NB4 (cell line): ENCODE measurements around the gene COPZ1.
"Not testable (repeated sequence)": the region's sequence is repeated elsewhere in the genome, so short reads cannot be mapped to it uniquely, and the experiment has no call there.

Source experiments
- DNase-seq: peaks from one replicate; pipeline ENCODE4 v3.0.0; 2010; ENCODE audit warnings: low read depth
- H3K4me3 ChIP-seq: one replicate; pipeline ENCODE4 v1.5.1; 2011; ENCODE audit warnings: mild to moderate bottlenecking, low read depth, low read length, moderate library complexity
- MYC ChIP-seq: IDR thresholded peaks from 2 replicates; pipeline ENCODE4 v1.6.1; 2011; ENCODE audit warnings: low read depth, low read length
- POLR2A ChIP-seq: IDR thresholded peaks from 2 replicates; pipeline ENCODE4 v1.6.1; 2011; ENCODE audit warnings: mild to moderate bottlenecking; ENCODE audit not compliant: insufficient read length; ENCODE audit errors: extremely low read depth
- TF ChIP-seq, protein P1 (sequence below): IDR thresholded peaks from one replicate; pipeline ENCODE4 v1.5.1; 2012; ENCODE audit warnings: low read depth, low read length
- TF ChIP-seq, protein P2 (sequence below): IDR thresholded peaks from 2 replicates; pipeline ENCODE4 v1.6.1; 2011; ENCODE audit warnings: low read depth, low read length

COPZ1 gene

DNA sequence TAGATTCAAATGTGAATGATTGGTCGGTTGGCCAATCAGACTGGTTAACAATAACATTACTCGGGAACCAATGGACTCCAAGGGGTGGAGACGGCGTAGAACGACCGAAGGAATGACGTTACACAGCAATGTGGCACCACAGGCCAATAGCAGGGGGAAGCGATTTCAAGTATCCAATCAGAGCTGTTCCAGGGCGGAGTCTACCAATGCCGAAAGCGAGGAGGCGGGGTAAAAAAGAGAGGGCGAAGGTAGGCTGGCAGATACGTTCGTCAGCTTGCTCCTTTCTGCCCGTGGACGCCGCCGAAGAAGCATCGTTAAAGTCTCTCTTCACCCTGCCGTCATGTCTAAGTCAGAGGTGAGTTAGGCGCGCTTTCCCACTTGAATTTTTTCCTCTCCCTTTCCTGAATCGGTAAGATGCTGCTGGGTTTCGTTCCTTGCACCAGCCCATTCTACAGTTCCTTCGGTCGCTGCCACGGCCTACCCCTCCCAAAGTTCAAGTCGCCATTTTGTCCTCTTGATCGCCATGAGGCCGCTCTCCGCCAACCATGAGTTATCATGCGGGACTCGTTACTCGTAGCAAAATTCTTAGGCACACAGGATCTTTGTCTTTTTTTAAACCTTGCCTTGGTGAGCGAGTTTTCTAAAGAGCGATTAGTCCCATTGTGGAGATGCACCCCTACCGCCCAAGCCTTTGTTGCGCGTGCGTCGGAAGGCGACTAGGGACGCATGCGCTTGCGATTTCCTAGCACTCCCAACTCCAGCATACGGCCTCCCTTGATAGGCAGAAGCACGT is 44.3 kb upstream of the COPZ1 start, which contains the start of gene HNRNPA1:
HNRNPA1 (plus strand) TSS at position 259 of the 793 bp plus-strand sequence; CDS start at position 341, 82 bp downstream.
- TF ChIP-seq, protein P1, sequence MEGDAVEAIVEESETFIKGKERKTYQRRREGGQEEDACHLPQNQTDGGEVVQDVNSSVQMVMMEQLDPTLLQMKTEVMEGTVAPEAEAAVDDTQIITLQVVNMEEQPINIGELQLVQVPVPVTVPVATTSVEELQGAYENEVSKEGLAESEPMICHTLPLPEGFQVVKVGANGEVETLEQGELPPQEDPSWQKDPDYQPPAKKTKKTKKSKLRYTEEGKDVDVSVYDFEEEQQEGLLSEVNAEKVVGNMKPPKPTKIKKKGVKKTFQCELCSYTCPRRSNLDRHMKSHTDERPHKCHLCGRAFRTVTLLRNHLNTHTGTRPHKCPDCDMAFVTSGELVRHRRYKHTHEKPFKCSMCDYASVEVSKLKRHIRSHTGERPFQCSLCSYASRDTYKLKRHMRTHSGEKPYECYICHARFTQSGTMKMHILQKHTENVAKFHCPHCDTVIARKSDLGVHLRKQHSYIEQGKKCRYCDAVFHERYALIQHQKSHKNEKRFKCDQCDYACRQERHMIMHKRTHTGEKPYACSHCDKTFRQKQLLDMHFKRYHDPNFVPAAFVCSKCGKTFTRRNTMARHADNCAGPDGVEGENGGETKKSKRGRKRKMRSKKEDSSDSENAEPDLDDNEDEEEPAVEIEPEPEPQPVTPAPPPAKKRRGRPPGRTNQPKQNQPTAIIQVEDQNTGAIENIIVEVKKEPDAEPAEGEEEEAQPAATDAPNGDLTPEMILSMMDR, result no peak
- TF ChIP-seq, protein P2, sequence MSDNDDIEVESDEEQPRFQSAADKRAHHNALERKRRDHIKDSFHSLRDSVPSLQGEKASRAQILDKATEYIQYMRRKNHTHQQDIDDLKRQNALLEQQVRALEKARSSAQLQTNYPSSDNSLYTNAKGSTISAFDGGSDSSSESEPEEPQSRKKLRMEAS, result peak; percentile 91
- TF ChIP-seq POLR2A (peak; percentile 98), MYC (peak; percentile 97)
- peak within 1 kb of the TSS; percentile 91 for H3K4me3 ChIP-seq
- DNase-seq, result peak; percentile 100

DNA sequence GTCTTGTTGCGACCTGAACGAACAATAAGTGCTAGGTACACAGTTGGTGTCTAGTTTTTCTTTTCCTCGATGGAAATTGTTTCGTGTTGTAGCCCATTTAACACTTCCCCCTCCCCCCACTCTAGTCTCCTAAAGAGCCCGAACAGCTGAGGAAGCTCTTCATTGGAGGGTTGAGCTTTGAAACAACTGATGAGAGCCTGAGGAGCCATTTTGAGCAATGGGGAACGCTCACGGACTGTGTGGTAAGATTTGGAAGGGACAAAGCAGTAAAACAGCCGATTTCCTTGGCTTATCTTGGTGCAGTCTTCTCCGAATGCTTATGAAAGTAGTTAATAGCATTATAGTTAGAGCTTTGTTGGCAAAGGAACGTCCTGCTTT is 43.7 kb upstream of the COPZ1 start:
- peak overlapping the region; percentile 91 for H3K4me3 ChIP-seq
- DNase-seq, result not testable (repeated sequence)

GRCh38 chr12:54281694-54282093 is 43.2 kb upstream of the COPZ1 start:
- peak overlapping the region; percentile 91 for H3K4me3 ChIP-seq
- peak; percentile 24 for DNase-seq

GRCh38 chr12:54282949-54283593 is 41.9 kb upstream of the COPZ1 start:
- peak overlapping the region; percentile 91 for H3K4me3 ChIP-seq

DNA sequence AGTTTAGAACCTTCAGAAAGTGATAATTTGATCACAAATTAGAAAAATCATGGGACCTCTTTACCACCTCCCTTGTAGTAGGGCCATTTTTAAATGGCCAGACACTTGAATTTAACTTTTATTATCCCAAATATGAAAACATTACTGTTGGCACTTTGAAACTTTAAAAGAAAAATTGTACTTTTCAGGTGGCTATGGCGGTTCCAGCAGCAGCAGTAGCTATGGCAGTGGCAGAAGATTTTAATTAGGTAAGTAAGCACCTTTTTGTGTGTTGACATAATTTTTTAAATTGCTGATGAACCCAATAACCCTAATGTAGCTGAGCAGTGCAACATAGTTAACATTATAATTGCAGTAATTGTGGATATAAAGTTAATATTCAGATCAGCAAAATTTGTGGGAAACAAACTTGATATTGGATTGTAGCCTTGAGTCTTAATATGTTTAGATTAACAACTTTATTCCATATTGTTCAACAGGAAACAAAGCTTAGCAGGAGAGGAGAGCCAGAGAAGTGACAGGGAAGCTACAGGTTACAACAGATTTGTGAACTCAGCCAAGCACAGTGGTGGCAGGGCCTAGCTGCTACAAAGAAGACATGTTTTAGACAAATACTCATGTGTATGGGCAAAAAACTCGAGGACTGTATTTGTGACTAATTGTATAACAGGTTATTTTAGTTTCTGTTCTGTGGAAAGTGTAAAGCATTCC is 40.7 kb upstream of the COPZ1 start:
- DNase-seq, result not testable (repeated sequence)
- peak overlapping the region; percentile 91 for H3K4me3 ChIP-seq

More at GRCh38 chr12:54282949-54283593, 41.9 kb upstream of the COPZ1 start:
- no peak for TF ChIP-seq POLR2A
- TF ChIP-seq, protein P2, result no peak
- no peak for TF ChIP-seq MYC
- TF ChIP-seq, protein P1, result no peak
- DNase-seq, result peak; percentile 52

DNA sequence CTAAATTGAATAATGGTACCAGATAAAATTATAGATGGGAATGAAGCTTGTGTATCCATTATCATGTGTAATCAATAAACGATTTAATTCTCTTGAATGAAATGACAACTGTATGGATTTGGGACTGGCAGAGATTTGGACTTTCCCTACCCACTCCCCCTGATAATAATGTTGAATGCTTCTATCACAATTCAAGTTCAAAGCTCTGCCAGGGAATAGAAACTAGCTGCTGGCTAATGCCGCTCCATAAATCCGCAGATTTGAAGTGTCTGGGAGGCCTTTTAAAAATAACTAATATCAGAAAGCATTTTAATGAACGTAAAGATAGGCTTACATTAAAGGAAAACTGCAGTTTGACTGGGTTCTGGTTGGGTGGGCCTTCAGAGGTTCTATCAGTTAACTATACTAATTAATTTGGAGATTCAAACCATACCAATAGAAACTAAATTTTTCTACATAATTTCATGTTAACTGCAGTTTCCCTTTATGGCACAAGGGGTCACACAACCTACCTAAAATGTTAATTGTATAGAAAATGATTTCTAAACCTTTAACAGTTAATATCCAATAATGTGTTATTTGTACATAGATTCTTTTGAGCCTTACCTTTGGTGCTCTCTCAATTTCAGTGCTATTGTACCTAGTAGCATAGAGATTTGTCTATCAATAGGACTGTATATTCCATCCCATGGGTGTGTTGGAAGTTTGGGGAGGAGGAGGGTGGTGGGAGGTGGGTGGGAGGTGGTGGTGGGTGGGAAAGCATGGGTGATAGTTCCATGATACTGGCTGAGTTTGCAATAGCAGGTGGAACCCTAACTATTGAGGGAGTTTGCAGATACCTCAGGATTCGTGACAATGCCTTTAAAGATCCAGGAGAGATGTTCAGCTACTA is 39.5 kb upstream of the COPZ1 start:
- TF ChIP-seq, protein P1, result no peak
- TF ChIP-seq MYC (no peak), POLR2A (no peak)
- TF ChIP-seq, protein P2, result no peak
- H3K4me3 ChIP-seq, result peak overlapping the region; percentile 63
- DNase-seq, result peak; percentile 32
